IPS-11a (cell line): ENCODE data around the gene TLR2.

Experiments used
- H3K4me3 ChIP-seq: one replicate; pipeline ENCODE4 v1.5.1; 2013; ENCODE audit warnings: low read depth, low read length, control low read depth

Gene TLR2

GRCh38 chr4:153728660-153729059, 44.6 kb downstream of the TLR2 start:
- no peak overlapping the region for H3K4me3 ChIP-seq

DNA sequence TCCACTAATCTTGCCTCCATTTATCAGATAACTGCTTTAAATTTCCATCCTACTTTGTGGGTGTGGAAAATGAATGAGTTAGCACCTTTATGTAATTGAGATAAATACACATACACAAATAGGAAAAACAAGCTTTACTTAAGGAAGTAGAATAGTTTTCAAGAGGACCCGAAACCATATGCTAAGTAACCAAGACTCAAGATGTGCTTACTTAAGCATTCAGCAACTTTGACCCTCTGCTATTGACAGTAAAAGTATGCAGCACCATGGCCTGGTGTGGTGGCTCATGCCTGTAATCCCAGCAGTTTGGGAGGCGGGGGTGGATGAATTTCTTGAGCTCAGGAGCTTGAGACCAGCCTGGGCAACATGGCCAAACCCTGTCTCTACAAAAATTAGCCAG, 45.8 kb downstream of the TLR2 start:
- no peak overlapping the region for H3K4me3 ChIP-seq

- no peak overlapping the region for H3K4me3 ChIP-seq
Measured at GRCh38 chr4:153731239-153731638, 47.2 kb downstream of the TLR2 start.

- no peak overlapping the region for H3K4me3 ChIP-seq
Measured at GRCh38 chr4:153733751-153734448, 49.8 kb downstream of the TLR2 start.

- no peak overlapping the region for H3K4me3 ChIP-seq
Measured at GRCh38 chr4:153735906-153736461, 51.9 kb downstream of the TLR2 start.

DNA sequence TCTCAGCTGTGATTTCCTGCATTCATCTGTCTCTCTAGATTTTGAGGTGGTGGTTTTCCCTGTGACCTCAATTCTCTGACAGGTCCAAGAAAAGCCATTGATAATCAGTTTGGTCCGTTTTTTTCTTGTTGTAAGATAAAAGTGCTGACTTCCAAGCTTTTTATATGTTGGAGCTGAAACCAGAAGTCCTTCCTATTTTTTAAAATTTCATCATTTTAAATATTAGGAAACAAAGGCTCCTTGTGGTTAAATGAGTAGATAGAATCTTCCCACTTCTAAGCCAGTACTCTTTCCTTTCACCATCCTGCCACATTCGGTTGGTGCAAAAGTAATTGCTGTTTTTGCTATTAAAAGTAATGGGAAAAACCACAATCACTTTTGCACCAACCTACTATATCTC, 57.5 kb downstream of the TLR2 start:
- no peak overlapping the region for H3K4me3 ChIP-seq

GRCh38 chr4:153745651-153746050, 61.6 kb downstream of the TLR2 start:
- no peak overlapping the region for H3K4me3 ChIP-seq

DNA sequence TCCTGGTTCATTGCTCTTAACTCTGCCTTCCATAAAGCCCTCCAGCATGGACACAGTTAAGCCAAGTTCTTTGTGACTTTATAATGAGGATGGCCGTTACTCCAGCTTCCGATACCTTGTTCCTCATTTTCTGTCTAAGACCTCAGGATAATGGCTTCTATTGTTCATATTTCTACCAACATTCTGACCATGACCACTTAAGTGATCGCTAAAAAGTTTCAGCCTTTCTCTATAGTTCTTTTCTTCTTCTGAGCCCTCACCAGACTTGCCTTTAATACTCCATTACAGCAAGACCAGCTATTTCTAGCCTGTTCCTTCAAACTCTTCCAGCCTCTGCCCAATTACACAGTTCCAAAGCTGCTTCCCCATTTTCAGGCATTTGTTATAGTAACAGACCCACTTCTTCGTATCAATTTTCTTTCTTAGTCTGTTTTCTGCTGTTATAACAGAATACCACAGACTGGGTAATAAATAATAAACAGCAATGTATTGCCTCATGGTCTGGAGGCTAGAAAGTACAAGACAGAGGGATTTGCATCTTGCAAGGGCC, 63.4 kb downstream of the TLR2 start:
- no peak overlapping the region for H3K4me3 ChIP-seq

- no peak overlapping the region for H3K4me3 ChIP-seq
Measured at GRCh38 chr4:153748378-153748777, 64.3 kb downstream of the TLR2 start.

DNA sequence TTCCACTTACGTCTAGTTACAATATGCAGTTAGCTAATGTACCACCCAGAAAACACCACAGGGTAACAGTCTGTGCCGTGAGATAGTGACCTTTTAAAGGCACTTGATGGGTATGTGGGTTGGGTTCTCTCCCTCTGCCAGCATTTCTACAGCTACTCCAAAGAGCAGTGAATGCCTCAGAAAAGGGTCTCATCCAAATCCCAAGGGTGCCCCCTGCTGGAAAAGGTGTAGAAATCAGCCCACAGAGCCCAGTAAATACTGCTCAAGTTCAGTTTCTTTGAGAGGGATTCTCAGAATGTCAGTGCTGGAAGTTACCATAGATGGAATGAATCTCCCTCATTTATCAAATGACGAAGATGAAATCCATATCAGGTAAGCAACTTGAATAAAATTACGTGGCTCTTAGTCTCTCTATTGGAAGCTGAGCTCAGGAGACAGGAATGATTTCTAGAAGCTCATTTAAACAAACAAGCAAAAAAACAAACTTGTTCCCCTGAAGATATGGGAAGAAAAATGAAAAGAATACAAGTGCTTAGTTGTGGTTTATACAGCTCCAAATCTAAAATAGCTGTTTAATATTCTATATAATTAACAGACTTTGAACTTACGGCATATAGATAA, 66.2 kb downstream of the TLR2 start:
- H3K4me3 ChIP-seq: no peak overlapping the region

GRCh38 chr4:153755186-153755585, 71.1 kb downstream of the TLR2 start:
- H3K4me3 ChIP-seq: no peak overlapping the region
